H9 (cell line): Measurements from ENCODE around the gene GPR12. TPM values are rescaled to one million over a fixed set of nuclear protein-coding genes. Genes with fewer than 3 reads are reported as not detected.
A peak's percentile ranks its signal among the peaks of the same experiment; 100 is the strongest.

Experiments used
- DNase-seq: peaks from one replicate; pipeline ENCODE4 v3.0.0-alpha.2; 2017
- H2AFZ ChIP-seq: one replicate; pipeline ENCODE4 v1.6.1; 2013; ENCODE audit warnings: mild to moderate bottlenecking, low read length, control low read depth, moderate library complexity
- H2AK5ac ChIP-seq: 2 replicates; pipeline ENCODE4 v1.6.1; 2013; ENCODE audit warnings: low read length, control low read depth, mixed read lengths; ENCODE audit not compliant: insufficient read length
- H2BK120ac ChIP-seq: one replicate; pipeline ENCODE4 v1.6.1; 2013; ENCODE audit warnings: low read depth, mild to moderate bottlenecking, low read length, control low read depth, inconsistent platforms; ENCODE audit not compliant: poor library complexity, severe bottlenecking
- H2BK12ac ChIP-seq: 2 replicates; pipeline ENCODE4 v1.6.1; 2013; ENCODE audit warnings: low read length, control low read depth, mixed read lengths, low read depth; ENCODE audit not compliant: insufficient read length
- H2BK15ac ChIP-seq: 2 replicates; pipeline ENCODE4 v1.6.1; 2013; ENCODE audit warnings: low read depth, low read length, control low read depth
- H2BK20ac ChIP-seq: one replicate; pipeline ENCODE4 v1.6.1; 2013; ENCODE audit warnings: low read depth, mild to moderate bottlenecking, low read length, control low read depth, inconsistent platforms; ENCODE audit not compliant: poor library complexity, severe bottlenecking
- H2BK5ac ChIP-seq: 2 replicates; pipeline ENCODE4 v1.6.1; 2013; ENCODE audit warnings: low read length, control low read depth, mixed read lengths; ENCODE audit not compliant: insufficient read length
- H3K14ac ChIP-seq: 2 replicates; pipeline ENCODE4 v1.6.1; 2013; ENCODE audit warnings: low read length, control low read depth; ENCODE audit not compliant: insufficient read depth
- H3K18ac ChIP-seq: 2 replicates; pipeline ENCODE4 v1.6.1; 2013; ENCODE audit warnings: low read depth, mild to moderate bottlenecking, mixed read lengths, low read length, control low read depth; ENCODE audit not compliant: insufficient read length
- H3K23ac ChIP-seq: 2 replicates; pipeline ENCODE4 v1.6.1; 2013; ENCODE audit warnings: low read length, control low read depth, mixed read lengths, low read depth; ENCODE audit not compliant: insufficient read length
- H3K23me2 ChIP-seq: 2 replicates; pipeline ENCODE4 v1.6.1; 2013; ENCODE audit warnings: low read depth, mild to moderate bottlenecking, mixed read lengths, low read length, control low read depth; ENCODE audit not compliant: insufficient read length, poor library complexity, severe bottlenecking
- H3K27ac ChIP-seq: 2 replicates; pipeline ENCODE4 v1.5.1; 2013; ENCODE audit warnings: low read length, control low read depth, mixed read lengths, low read depth; ENCODE audit not compliant: insufficient read length
- H3K27me3 ChIP-seq: 2 replicates; pipeline ENCODE4 v1.6.1; 2013; ENCODE audit warnings: low read length, control low read depth, inconsistent platforms; ENCODE audit not compliant: insufficient read depth
- H3K4ac ChIP-seq: 2 replicates; pipeline ENCODE4 v1.6.1; 2013; ENCODE audit warnings: low read depth, mild to moderate bottlenecking, control low read depth, inconsistent platforms, low read length, moderate library complexity
- H3K4me1 ChIP-seq: 2 replicates; pipeline ENCODE4 v1.6.1; 2013; ENCODE audit warnings: low read length, control low read depth, inconsistent platforms; ENCODE audit not compliant: insufficient read depth
- H3K4me2 ChIP-seq: 2 replicates; pipeline ENCODE4 v1.6.1; 2013; ENCODE audit warnings: low read length, control low read depth, mixed read lengths; ENCODE audit not compliant: insufficient read length, insufficient read depth
- H3K56ac ChIP-seq: 2 replicates; pipeline ENCODE4 v1.6.1; 2013; ENCODE audit warnings: low read depth, mild to moderate bottlenecking, mixed read lengths, low read length, control low read depth; ENCODE audit not compliant: insufficient read length
- H3K79me1 ChIP-seq: 2 replicates; pipeline ENCODE4 v1.6.1; 2013; ENCODE audit warnings: low read depth, mild to moderate bottlenecking, moderate library complexity, low read length, control low read depth, inconsistent platforms; ENCODE audit not compliant: insufficient read depth, poor library complexity, severe bottlenecking
- H3K79me2 ChIP-seq: 2 replicates; pipeline ENCODE4 v1.6.1; 2013; ENCODE audit warnings: low read length, control low read depth, inconsistent platforms; ENCODE audit not compliant: insufficient read depth
- H3K9ac ChIP-seq: 2 replicates; pipeline ENCODE4 v1.6.1; 2013; ENCODE audit warnings: low read length, control low read depth, mixed read lengths; ENCODE audit not compliant: insufficient read length; ENCODE audit errors: extremely low read depth
- H3K9me3 ChIP-seq: one replicate; pipeline ENCODE4 v1.6.1; 2013; ENCODE audit warnings: low read depth, low read length, inconsistent platforms; ENCODE audit not compliant: control insufficient read depth
- H3T11ph ChIP-seq: one replicate; pipeline ENCODE4 v1.6.1; 2013; ENCODE audit warnings: mild to moderate bottlenecking, low read length, control low read depth, inconsistent platforms
- H4K20me1 ChIP-seq: one replicate; pipeline ENCODE4 v1.6.1; 2013; ENCODE audit not compliant: control insufficient read depth, insufficient read length, insufficient read depth
- H4K5ac ChIP-seq: 2 replicates; pipeline ENCODE4 v1.6.1; 2013; ENCODE audit warnings: low read depth, mild to moderate bottlenecking, mixed read lengths, low read length, control low read depth; ENCODE audit not compliant: insufficient read length
- H4K8ac ChIP-seq: replicated peaks from 2 replicates; pipeline ENCODE4 v1.6.1; 2013; ENCODE audit warnings: low read length, control low read depth, mixed read lengths, low read depth; ENCODE audit not compliant: insufficient read length
- H4K91ac ChIP-seq: 2 replicates; pipeline ENCODE4 v1.6.1; 2013; ENCODE audit warnings: low read depth, mild to moderate bottlenecking, moderate library complexity, mixed read lengths, low read length, control low read depth; ENCODE audit not compliant: insufficient read length
- H3K27ac Mint-ChIP-seq, 3 experiments: 2 replicates in 2 of 3; 3 replicates in 1 of 3; pipeline ENCODE4 v1.8.0; 2020 to 2021; ENCODE audit warnings: mixed read lengths in 3 of 3, mild to moderate bottlenecking in 1 of 3, moderate library complexity in 1 of 3
- H3K27me3 Mint-ChIP-seq: 2 replicates; pipeline ENCODE4 v1.8.0; 2021; ENCODE audit warnings: low read depth, mild to moderate bottlenecking, moderate library complexity, mixed read lengths
- H3K36me3 Mint-ChIP-seq, 3 experiments: 2 replicates in 2 of 3; 3 replicates in 1 of 3; pipeline ENCODE4 v1.8.0; 2020 to 2021; ENCODE audit warnings: low read depth in 3 of 3, mixed read lengths in 3 of 3; ENCODE audit not compliant: insufficient read depth in 1 of 3
- H3K4me1 Mint-ChIP-seq, 2 experiments: 2 replicates each; pipeline ENCODE4 v1.8.0; 2020; ENCODE audit warnings: mixed read lengths in 2 of 2
- H3K4me3 Mint-ChIP-seq, 2 experiments: 2 replicates in 1 of 2; 3 replicates in 1 of 2; pipeline ENCODE4 v1.8.0; 2020 to 2021; ENCODE audit warnings: mild to moderate bottlenecking in 2 of 2, mixed read lengths in 2 of 2, moderate library complexity in 1 of 2
- H3K9me3 Mint-ChIP-seq, 2 experiments: 2 replicates in 1 of 2; 3 replicates in 1 of 2; pipeline ENCODE4 v1.8.0; 2020; ENCODE audit warnings: mild to moderate bottlenecking in 2 of 2, mixed read lengths in 2 of 2, moderate library complexity in 1 of 2
- WGBS: extraction: QIAGEN DNeasy Blood & Tissue Kit; methylation state at CpG from one replicate; pipeline ENCODE4 v1.1.7; 2013; ENCODE audit warnings: missing lambda C conversion rate, low lambda C conversion rate, mixed read lengths; ENCODE audit not compliant: insufficient read length; ENCODE audit errors: extremely low coverage; 5-methylcytosine and 5-hydroxymethylcytosine counted together
- total RNA-seq: library from RNA; stranded (reverse); gene quantifications from 2 replicates; pipeline ENCODE4 v1.2.1, GENCODE V29; 2021
- TF ChIP-seq, protein P1 (sequence below): fragments of 200-600 bp; sonication (generic); conservative IDR thresholded peaks from 3 replicates; pipeline ENCODE4 v1.8.0; 2021; ENCODE audit warnings: antibody characterized with exemption, mild to moderate bottlenecking

The GPR12 gene
- total RNA-seq, 1 experiment from 2014 or later, result not detected

DNA sequence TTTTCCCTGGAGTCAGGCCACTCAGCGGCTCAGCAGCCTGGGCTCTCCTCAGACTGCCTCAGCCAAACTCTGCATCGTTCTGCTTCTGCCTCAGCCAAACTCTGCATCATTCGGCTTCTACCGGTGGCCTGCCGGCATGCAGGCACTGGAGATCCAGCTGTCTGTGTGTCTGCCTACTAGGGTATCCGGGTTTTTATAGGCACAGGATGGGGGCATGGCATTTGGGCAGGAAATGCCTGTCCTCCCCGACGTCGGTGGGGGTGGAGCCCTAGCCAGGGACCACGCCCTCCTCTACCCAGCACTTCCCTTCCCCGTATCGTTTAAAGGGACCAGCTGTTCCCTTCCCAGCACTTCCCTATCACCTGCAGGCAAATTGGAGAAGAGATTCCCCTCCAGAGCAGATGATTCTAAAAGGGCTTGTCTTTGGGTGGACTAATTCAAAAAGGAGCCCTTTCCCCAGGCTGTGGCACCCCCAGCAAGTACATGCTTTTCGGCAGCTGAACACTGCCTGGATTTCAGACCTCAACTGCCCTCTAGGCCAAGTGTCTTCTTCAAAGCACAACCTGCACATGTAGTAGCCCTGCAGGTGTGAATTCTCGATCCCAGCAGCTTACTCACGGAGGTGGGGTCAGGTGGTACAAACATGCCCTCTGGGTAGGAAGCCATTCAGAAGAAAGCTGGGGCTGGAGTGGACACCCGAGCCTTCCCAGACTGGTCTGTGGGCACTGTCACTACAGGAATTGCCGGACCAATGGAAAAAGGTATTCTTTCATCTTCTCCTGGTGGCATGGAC, 25.4 kb upstream of the GPR12 start:
- peaks cover 19% of the 10 kb centered on the region for H3K27me3 Mint-ChIP-seq
- no CpG with 5 or more reads among the region's 17 CpGs for WGBS
- peak; percentile 80 for DNase-seq
- peaks cover 0 to 10% of the 10 kb centered on the region in 2 experiments; a peak in 4 of 5 replicates for H3K9me3 Mint-ChIP-seq
- H3K27ac Mint-ChIP-seq, result no peak overlapping the region
- Histone ChIP-seq H3K4ac (no peak overlapping the region), H3K56ac (no peak overlapping the region), H3K9me3 (no peaks in the 10 kb centered on the region), H4K5ac (no peak overlapping the region), H3K4me2 (peak overlapping the region; percentile 83), H2BK12ac (no peak overlapping the region), H3K23me2 (peaks cover 10% of the 10 kb centered on the region), H3K4me1 (peaks cover 3% of the 10 kb centered on the region; the same call in 1 of the 2 replicates), H2AFZ (no peak overlapping the region), H3K9ac (no peak overlapping the region), H3K79me2 (no peaks in the 10 kb centered on the region), H4K91ac (no peak overlapping the region), H4K20me1 (no peaks in the 10 kb centered on the region), H2AK5ac (no peak overlapping the region), H3K23ac (no peak overlapping the region), H3K27me3 (no peaks in the 10 kb centered on the region), H3T11ph (no peak overlapping the region), H2BK20ac (no peak overlapping the region), H3K79me1 (no peaks in the 10 kb centered on the region), H2BK5ac (no peak overlapping the region), H3K14ac (no peak overlapping the region; the same call in 1 of the 2 replicates), H2BK120ac (no peak overlapping the region), H3K18ac (no peak overlapping the region), H4K8ac (no peak overlapping the region), H2BK15ac (no peak overlapping the region), H3K27ac (no peak overlapping the region)
- H3K4me3 Mint-ChIP-seq, result peak overlapping the region; percentile 67 to 71
- no peaks in the 10 kb centered on the region; a peak in 2 of 7 replicates for H3K36me3 Mint-ChIP-seq
- TF ChIP-seq, protein P1, sequence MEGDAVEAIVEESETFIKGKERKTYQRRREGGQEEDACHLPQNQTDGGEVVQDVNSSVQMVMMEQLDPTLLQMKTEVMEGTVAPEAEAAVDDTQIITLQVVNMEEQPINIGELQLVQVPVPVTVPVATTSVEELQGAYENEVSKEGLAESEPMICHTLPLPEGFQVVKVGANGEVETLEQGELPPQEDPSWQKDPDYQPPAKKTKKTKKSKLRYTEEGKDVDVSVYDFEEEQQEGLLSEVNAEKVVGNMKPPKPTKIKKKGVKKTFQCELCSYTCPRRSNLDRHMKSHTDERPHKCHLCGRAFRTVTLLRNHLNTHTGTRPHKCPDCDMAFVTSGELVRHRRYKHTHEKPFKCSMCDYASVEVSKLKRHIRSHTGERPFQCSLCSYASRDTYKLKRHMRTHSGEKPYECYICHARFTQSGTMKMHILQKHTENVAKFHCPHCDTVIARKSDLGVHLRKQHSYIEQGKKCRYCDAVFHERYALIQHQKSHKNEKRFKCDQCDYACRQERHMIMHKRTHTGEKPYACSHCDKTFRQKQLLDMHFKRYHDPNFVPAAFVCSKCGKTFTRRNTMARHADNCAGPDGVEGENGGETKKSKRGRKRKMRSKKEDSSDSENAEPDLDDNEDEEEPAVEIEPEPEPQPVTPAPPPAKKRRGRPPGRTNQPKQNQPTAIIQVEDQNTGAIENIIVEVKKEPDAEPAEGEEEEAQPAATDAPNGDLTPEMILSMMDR, result no peak
- H3K4me1 Mint-ChIP-seq, result peaks cover 19 to 24% of the 10 kb centered on the region in 2 experiments
